WTC11 (cell line): ENCODE measurements around the gene PPP1R27. TPM values are rescaled to one million over a fixed set of nuclear protein-coding genes. Genes with fewer than 3 reads are reported as not detected.

Experiments
- ATAC-seq: fragments of 200-7000 bp; cut with Tn5 transposase; 2 replicates; pipeline ENCODE4 v1.10.0; 2021; ENCODE audit warnings: mild to moderate bottlenecking, moderate library complexity
- CTCF ChIA-PET: fragments of 300-600 bp; sonication (Branson Sonifier 250); formaldehyde crosslinking; loops from one replicate; lab custom pipeline; 2021; ENCODE audit warnings: antibody characterized with exemption; lab: Charles Lee
- POLR2A ChIA-PET: fragments of 350-600 bp; sonication (Branson Sonifier 250); formaldehyde crosslinking; loops from one replicate; lab custom pipeline; 2021; ENCODE audit warnings: antibody characterized with exemption; lab: Charles Lee
- DNase-seq: peaks from one replicate; pipeline ENCODE4 v3.0.0; 2021; ENCODE audit warnings: low spot score
- H3K27ac Mint-ChIP-seq: 2 replicates; pipeline ENCODE4 v1.8.0; 2021; ENCODE audit warnings: mixed read lengths
- H3K27me3 Mint-ChIP-seq: 2 replicates; pipeline ENCODE4 v1.8.0; 2021; ENCODE audit warnings: low read depth, mild to moderate bottlenecking, moderate library complexity, mixed read lengths
- H3K36me3 Mint-ChIP-seq: 2 replicates; pipeline ENCODE4 v1.8.0; 2021; ENCODE audit warnings: mixed read lengths
- H3K4me1 Mint-ChIP-seq: 2 replicates; pipeline ENCODE4 v1.8.0; 2022; ENCODE audit warnings: mixed read lengths
- H3K4me3 Mint-ChIP-seq: 2 replicates; pipeline ENCODE4 v1.8.0; 2021; ENCODE audit warnings: mild to moderate bottlenecking, moderate library complexity, mixed read lengths
- H3K9me3 Mint-ChIP-seq: 2 replicates; pipeline ENCODE4 v1.8.0; 2021; ENCODE audit warnings: mixed read lengths
- ATF6 ChIP-seq: sonication (generic); formaldehyde crosslinking; IDR thresholded peaks from 2 replicates; pipeline ENCODE4 v1.8.1; 2023; ENCODE audit warnings: mild to moderate bottlenecking, missing genetic modification reagents
- CREM ChIP-seq: sonication (generic); formaldehyde crosslinking; IDR thresholded peaks from 2 replicates; pipeline ENCODE4 v1.8.1; 2022; ENCODE audit warnings: mild to moderate bottlenecking, missing genetic modification reagents, moderate library complexity
- CTCF ChIP-seq: fragments of 200-600 bp; IDR thresholded peaks from 2 replicates; pipeline ENCODE4 v1.8.0; 2022; ENCODE audit warnings: antibody characterized with exemption
- E2F5 ChIP-seq: sonication (generic); formaldehyde crosslinking; IDR thresholded peaks from 2 replicates; pipeline ENCODE4 v1.8.1; 2022; ENCODE audit warnings: mild to moderate bottlenecking, moderate library complexity, missing genetic modification reagents
- HMGXB4 ChIP-seq: sonication (generic); formaldehyde crosslinking; IDR thresholded peaks from 2 replicates; pipeline ENCODE4 v1.8.1; 2023; ENCODE audit warnings: mild to moderate bottlenecking, moderate library complexity, missing genetic modification reagents
- KAT7 ChIP-seq: sonication (generic); formaldehyde crosslinking; IDR thresholded peaks from 2 replicates; pipeline ENCODE4 v1.8.1; 2023; ENCODE audit warnings: missing genetic modification reagents, mild to moderate bottlenecking, borderline replicate concordance
- MXD4 ChIP-seq: fragments of 250-450 bp; sonication (Bioruptor Pico); IDR thresholded peaks from 2 replicates; pipeline ENCODE4 v1.8.0; 2021; ENCODE audit warnings: mild to moderate bottlenecking, moderate library complexity, borderline replicate concordance
- OVOL2 ChIP-seq: fragments of 250-450 bp; sonication (Bioruptor Pico); IDR thresholded peaks from 2 replicates; pipeline ENCODE4 v1.9.0; 2021; ENCODE audit warnings: mild to moderate bottlenecking, borderline replicate concordance
- PRRX2 ChIP-seq: fragments of 250-450 bp; sonication (Bioruptor Pico); IDR thresholded peaks from 2 replicates; pipeline ENCODE4 v1.8.0; 2021; ENCODE audit warnings: mild to moderate bottlenecking
- RELA ChIP-seq: sonication (generic); formaldehyde crosslinking; IDR thresholded peaks from 2 replicates; pipeline ENCODE4 v1.8.1; 2022; ENCODE audit warnings: missing genetic modification reagents, mild to moderate bottlenecking, borderline replicate concordance
- SOX15 ChIP-seq: fragments of 250-450 bp; sonication (Bioruptor Pico); IDR thresholded peaks from 2 replicates; pipeline ENCODE4 v1.9.0; 2021; ENCODE audit warnings: mild to moderate bottlenecking
- SP1 ChIP-seq: sonication (generic); formaldehyde crosslinking; conservative IDR thresholded peaks from 2 replicates; pipeline ENCODE4 v1.8.1; 2022; ENCODE audit warnings: missing genetic modification reagents
- STAT6 ChIP-seq: sonication (generic); formaldehyde crosslinking; conservative IDR thresholded peaks from 2 replicates; pipeline ENCODE4 v1.8.1; 2023; ENCODE audit warnings: mild to moderate bottlenecking, low read depth, missing genetic modification reagents, moderate library complexity
- ZBTB43 ChIP-seq: sonication (generic); formaldehyde crosslinking; IDR thresholded peaks from 2 replicates; pipeline ENCODE4 v1.8.1; 2023; ENCODE audit warnings: mild to moderate bottlenecking, missing genetic modification reagents
- ZNF219 ChIP-seq: sonication (generic); formaldehyde crosslinking; IDR thresholded peaks from 2 replicates; pipeline ENCODE4 v1.8.0; 2023; ENCODE audit warnings: missing genetic modification reagents, mild to moderate bottlenecking, borderline replicate concordance
- ZNF232 ChIP-seq: sonication (generic); formaldehyde crosslinking; IDR thresholded peaks from 2 replicates; pipeline ENCODE4 v1.8.0; 2022; ENCODE audit warnings: mild to moderate bottlenecking, missing genetic modification reagents
- ZSCAN18 ChIP-seq: fragments of 250-450 bp; sonication (Bioruptor Pico); IDR thresholded peaks from 2 replicates; pipeline ENCODE4 v2.1.2; 2022; ENCODE audit warnings: mild to moderate bottlenecking, moderate library complexity
- total RNA-seq: library from RNA; stranded (reverse); gene quantifications from 3 replicates; pipeline ENCODE4 v1.2.3, GENCODE V29; 2021

PPP1R27 gene
- total RNA-seq, 1 experiment from 2014 or later: not detected

GRCh38 chr17:81863833-81864768, 29.3 kb upstream of the PPP1R27 start:
- TF ChIP-seq E2F5 (CRISPR knock-in tag) (no peak), PRRX2 (no peak), KAT7 (CRISPR knock-in tag) (no peak), MXD4 (CRISPR knock-in tag) (no peak), RELA (CRISPR knock-in tag) (no peak), ZNF232 (CRISPR knock-in tag) (no peak), SP1 (CRISPR knock-in tag) (no peak), SOX15 (CRISPR knock-in tag) (no peak), ZBTB43 (no peak), HMGXB4 (no peak), CREM (no peak)
- TF ChIP-seq, all 79 proteins: peak for 0
- Mint-ChIP-seq H3K4me3 (no peak overlapping the region; the same call in 1 of the 2 replicates), H3K36me3 (peaks cover 24% of the 10 kb centered on the region), H3K9me3 (no peaks in the 10 kb centered on the region), H3K4me1 (peaks cover 33% of the 10 kb centered on the region), H3K27ac (peak overlapping the region; percentile 34; the same call in 1 of the 2 replicates), H3K27me3 (no peaks in the 10 kb centered on the region; the same call in 1 of the 2 replicates)
- DNase-seq: no peak
- ATAC-seq: no peak
- CTCF ChIA-PET: interaction anchor here (0.9 kb wide), 1 partner anchor 42 kb away, joined by 3 read pairs; no protein-coding TSS in a partner anchor
- POLR2A ChIA-PET: no interaction called here

GRCh38 chr17:81863123-81863675, 28.3 kb upstream of the PPP1R27 start:
- TF ChIP-seq ZSCAN18 (CRISPR knock-in tag) (no peak), ATF6 (CRISPR knock-in tag) (no peak), SOX15 (CRISPR knock-in tag) (no peak), ZNF219 (no peak), CTCF (no peak), OVOL2 (no peak), STAT6 (CRISPR knock-in tag) (no peak)
- TF ChIP-seq, all 79 proteins: peak for 0
- peak overlapping the region; percentile 95 for H3K27ac Mint-ChIP-seq
- POLR2A ChIA-PET: no interaction called here
- DNase-seq (no peak), ATAC-seq (no peak)
- H3K4me1 Mint-ChIP-seq: peaks cover 33% of the 10 kb centered on the region
- peak overlapping the region; percentile 72 for H3K4me3 Mint-ChIP-seq
- no peaks in the 10 kb centered on the region for H3K9me3 Mint-ChIP-seq
- no peaks in the 10 kb centered on the region; the same call in 1 of the 2 replicates for H3K27me3 Mint-ChIP-seq
- CTCF ChIA-PET: interaction anchor here (0.9 kb wide), 1 partner anchor 41 kb away, joined by 3 read pairs; no protein-coding TSS in a partner anchor
- peaks cover 24% of the 10 kb centered on the region for H3K36me3 Mint-ChIP-seq
